SU-DHL-6 (cell line): ENCODE measurements around the gene ACTL7A.

Source experiments
- H2AFZ ChIP-seq: fragments of 200-600 bp; sonication (generic); 2 replicates; pipeline ENCODE4 v1.6.1; 2014; ENCODE audit warnings: low read depth, mild to moderate bottlenecking, moderate library complexity, mixed read lengths, antibody characterized with exemption, low read length; ENCODE audit not compliant: severe bottlenecking
- H3F3A ChIP-seq: fragments of 200-600 bp; shearing (Covaris generic); 2 replicates; pipeline ENCODE4 v1.6.0; 2016; ENCODE audit warnings: antibody characterized with exemption, mild to moderate bottlenecking; ENCODE audit not compliant: insufficient read depth
- H3K27ac ChIP-seq: fragments of 200-600 bp; sonication (generic); 2 replicates; pipeline ENCODE4 v1.5.1; 2016; ENCODE audit warnings: low read depth, mild to moderate bottlenecking, low read length, moderate library complexity, mixed read lengths
- H3K27me3 ChIP-seq: fragments of 200-600 bp; sonication (generic), shearing (Covaris generic); 2 replicates; pipeline ENCODE4 v1.6.0; 2014; ENCODE audit warnings: mild to moderate bottlenecking, low read length
- H3K36me3 ChIP-seq: fragments of 200-600 bp; sonication (generic); 2 replicates; pipeline ENCODE4 v1.6.1; 2014; ENCODE audit warnings: mild to moderate bottlenecking, low read length, mixed read lengths
- H3K4me2 ChIP-seq: fragments of 300-600, 200-600 bp; shearing (Covaris generic), sonication (generic); 2 replicates; pipeline ENCODE4 v1.6.0; 2014; ENCODE audit warnings: low read length, low read depth, mild to moderate bottlenecking; ENCODE audit not compliant: poor library complexity, severe bottlenecking
- H3K4me3 ChIP-seq: fragments of 200-600 bp; sonication (generic); 2 replicates; pipeline ENCODE4 v1.5.1; 2014; ENCODE audit warnings: antibody characterized with exemption, low read length, mild to moderate bottlenecking, mixed read lengths; ENCODE audit not compliant: insufficient read depth, poor library complexity, severe bottlenecking
- H3K79me2 ChIP-seq: fragments of 200-600 bp; sonication (generic); 2 replicates; pipeline ENCODE4 v1.6.1; 2014; ENCODE audit warnings: mild to moderate bottlenecking, low read length, moderate library complexity; ENCODE audit not compliant: insufficient read depth
- H3K9ac ChIP-seq: fragments of 200-600 bp; sonication (generic); 2 replicates; pipeline ENCODE4 v1.7.0; 2014; ENCODE audit warnings: mild to moderate bottlenecking, low read length
- H3K9me2 ChIP-seq: fragments of 200-600 bp; sonication (generic); replicated peaks from 2 replicates; pipeline ENCODE4 v1.6.1; 2014; ENCODE audit warnings: low read length; ENCODE audit not compliant: insufficient read depth
- H3K9me3 ChIP-seq: fragments of 200-600 bp; sonication (generic); 2 replicates; pipeline ENCODE4 v1.6.1; 2014; ENCODE audit warnings: low read length, mixed read lengths; ENCODE audit not compliant: insufficient read depth
- H4K20me1 ChIP-seq: fragments of 200-600 bp; sonication (generic); 2 replicates; pipeline ENCODE4 v1.6.1; 2014; ENCODE audit warnings: low read depth, mild to moderate bottlenecking, antibody characterized with exemption, low read length, moderate library complexity, mixed read lengths
- EZH2phosphoT487 ChIP-seq: fragments of 200-600 bp; sonication (generic), shearing (Covaris generic); conservative IDR thresholded peaks from 2 replicates; pipeline ENCODE4 v1.6.1; 2018; ENCODE audit warnings: mild to moderate bottlenecking, antibody characterized with exemption, low read length, moderate library complexity, mixed read lengths
- TF ChIP-seq, protein P1 (sequence below): fragments of 200-600 bp; sonication (generic); IDR thresholded peaks from one replicate; pipeline ENCODE4 v1.5.1; 2017; ENCODE audit warnings: antibody characterized with exemption, mild to moderate bottlenecking, low read length, moderate library complexity; ENCODE audit not compliant: insufficient read depth, poor library complexity, severe bottlenecking

ACTL7A gene

DNA sequence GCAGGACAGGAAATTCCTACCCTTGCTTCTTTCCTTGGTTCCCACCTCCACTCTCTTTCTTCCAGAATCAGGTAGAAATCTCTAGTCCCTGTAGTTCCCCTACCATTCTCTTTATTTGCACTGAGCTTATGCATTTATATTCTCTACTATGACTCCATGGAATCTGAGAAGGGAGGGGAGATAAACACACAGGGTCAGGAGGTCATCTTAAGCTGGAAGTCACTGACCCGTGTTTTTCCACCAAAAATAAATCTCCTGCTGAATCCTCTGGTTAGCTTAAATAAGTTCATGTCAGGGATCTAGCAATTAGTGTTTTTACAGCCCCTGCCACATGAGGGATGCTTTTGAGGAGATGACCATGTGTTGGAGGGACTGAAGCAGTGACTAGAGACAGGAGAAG is 10.0 kb upstream of the ACTL7A start:
- no peaks in the 10 kb centered on the region for H3K79me2 ChIP-seq
- no peaks in the 10 kb centered on the region for H3F3A ChIP-seq
- no peaks in the 10 kb centered on the region for H3K27me3 ChIP-seq
- no peaks in the 10 kb centered on the region for H3K9me3 ChIP-seq
- H3K9me2 ChIP-seq = no peaks in the 10 kb centered on the region
- no peaks in the 10 kb centered on the region for H3K36me3 ChIP-seq
- no peaks in the 10 kb centered on the region for H4K20me1 ChIP-seq
- no peak overlapping the region for H3K9ac ChIP-seq
- no peak overlapping the region for H3K4me2 ChIP-seq
- no peak for TF ChIP-seq EZH2phosphoT487
- TF ChIP-seq, protein P1, sequence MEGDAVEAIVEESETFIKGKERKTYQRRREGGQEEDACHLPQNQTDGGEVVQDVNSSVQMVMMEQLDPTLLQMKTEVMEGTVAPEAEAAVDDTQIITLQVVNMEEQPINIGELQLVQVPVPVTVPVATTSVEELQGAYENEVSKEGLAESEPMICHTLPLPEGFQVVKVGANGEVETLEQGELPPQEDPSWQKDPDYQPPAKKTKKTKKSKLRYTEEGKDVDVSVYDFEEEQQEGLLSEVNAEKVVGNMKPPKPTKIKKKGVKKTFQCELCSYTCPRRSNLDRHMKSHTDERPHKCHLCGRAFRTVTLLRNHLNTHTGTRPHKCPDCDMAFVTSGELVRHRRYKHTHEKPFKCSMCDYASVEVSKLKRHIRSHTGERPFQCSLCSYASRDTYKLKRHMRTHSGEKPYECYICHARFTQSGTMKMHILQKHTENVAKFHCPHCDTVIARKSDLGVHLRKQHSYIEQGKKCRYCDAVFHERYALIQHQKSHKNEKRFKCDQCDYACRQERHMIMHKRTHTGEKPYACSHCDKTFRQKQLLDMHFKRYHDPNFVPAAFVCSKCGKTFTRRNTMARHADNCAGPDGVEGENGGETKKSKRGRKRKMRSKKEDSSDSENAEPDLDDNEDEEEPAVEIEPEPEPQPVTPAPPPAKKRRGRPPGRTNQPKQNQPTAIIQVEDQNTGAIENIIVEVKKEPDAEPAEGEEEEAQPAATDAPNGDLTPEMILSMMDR = no peak
- H2AFZ ChIP-seq = no peak overlapping the region
- H3K4me3 ChIP-seq = no peak overlapping the region
- no peak overlapping the region for H3K27ac ChIP-seq

DNA sequence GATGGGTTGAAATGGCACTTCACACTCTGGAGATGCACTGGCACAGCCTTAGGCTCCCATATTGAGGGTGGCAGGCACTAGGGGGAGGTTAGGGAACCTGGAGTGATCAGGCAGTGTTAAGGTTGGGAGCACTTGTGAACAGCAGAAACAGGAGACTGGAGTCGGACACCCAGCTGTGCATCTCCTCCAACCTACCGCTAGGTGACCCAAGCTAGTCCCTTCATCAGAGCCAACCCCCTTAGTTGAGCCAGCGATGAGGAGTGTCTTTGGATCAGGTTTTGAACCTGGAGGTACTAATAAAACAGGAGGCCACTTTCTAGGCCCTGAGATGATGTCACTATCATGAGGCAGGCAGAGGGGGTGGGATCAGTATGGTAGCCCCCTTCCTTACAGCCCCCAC is 8.0 kb upstream of the ACTL7A start:
- Histone ChIP-seq H3K9me2 (no peaks in the 10 kb centered on the region), H3K79me2 (no peaks in the 10 kb centered on the region), H2AFZ (no peak overlapping the region)

DNA sequence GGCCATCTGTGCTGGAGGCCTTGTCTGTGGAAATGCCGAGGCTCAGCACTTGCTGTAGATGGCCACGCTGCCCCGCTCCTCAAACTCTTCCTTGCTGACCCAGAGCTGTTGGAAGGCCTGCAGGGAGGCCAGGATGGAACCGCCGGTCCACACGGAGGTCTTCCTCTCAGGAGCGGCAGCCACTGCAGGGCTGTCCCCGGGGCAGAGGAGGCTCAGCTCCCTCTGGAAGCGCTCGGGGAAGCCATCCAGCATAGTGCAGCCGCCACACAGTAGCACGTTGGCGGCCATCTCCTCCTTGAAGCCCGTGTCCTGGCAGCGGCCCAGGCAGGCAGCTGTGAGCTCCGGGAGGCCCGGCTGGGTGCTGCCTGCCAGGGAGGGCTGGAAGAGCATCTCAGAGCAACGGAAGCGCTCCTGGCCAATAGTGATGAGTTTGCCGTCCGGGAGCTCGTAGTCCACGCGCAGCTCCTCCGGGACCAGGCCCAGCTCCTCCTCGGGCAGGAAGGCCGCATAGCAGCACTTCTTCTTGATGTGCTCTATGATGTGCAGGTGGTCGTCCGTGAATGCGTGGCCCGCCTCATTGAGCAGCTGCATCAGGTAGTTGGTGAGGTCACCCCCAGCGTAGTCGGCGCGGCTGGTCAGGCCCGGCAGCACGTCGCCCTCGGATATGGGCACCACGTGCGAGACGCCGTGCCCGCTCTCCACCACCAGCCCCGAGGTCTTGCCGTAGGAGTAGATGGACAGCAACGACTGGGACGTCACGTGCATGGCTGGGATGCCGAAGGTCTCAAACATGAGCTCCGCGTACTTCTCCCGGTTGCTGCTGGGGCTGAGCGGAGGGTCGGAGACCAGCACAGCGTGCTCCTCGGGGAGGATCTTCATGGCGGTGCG is 7.2 kb upstream of the ACTL7A start:
- H3K27ac ChIP-seq = no peak overlapping the region
- no peaks in the 10 kb centered on the region for H3K79me2 ChIP-seq
- H3K27me3 ChIP-seq = no peaks in the 10 kb centered on the region
- TF ChIP-seq, protein P1 = no peak
- TF ChIP-seq EZH2phosphoT487 = no peak
- no peak overlapping the region for H2AFZ ChIP-seq
- H3F3A ChIP-seq = no peaks in the 10 kb centered on the region
- no peaks in the 10 kb centered on the region for H3K9me2 ChIP-seq
- no peaks in the 10 kb centered on the region for H3K9me3 ChIP-seq
- no peak overlapping the region for H3K4me3 ChIP-seq
- no peaks in the 10 kb centered on the region for H4K20me1 ChIP-seq
- no peaks in the 10 kb centered on the region for H3K36me3 ChIP-seq
- no peak overlapping the region for H3K4me2 ChIP-seq
- H3K9ac ChIP-seq = no peak overlapping the region

More for the DNA sequence above, 8.0 kb upstream of the ACTL7A start:
- Histone ChIP-seq H3K27ac (no peak overlapping the region), H3K9ac (no peak overlapping the region), H3K4me3 (no peak overlapping the region), H3K27me3 (no peaks in the 10 kb centered on the region), H3K9me3 (no peaks in the 10 kb centered on the region), H3K4me2 (no peak overlapping the region), H3K36me3 (no peaks in the 10 kb centered on the region), H3F3A (no peaks in the 10 kb centered on the region), H4K20me1 (no peaks in the 10 kb centered on the region)
- TF ChIP-seq, protein P1 = no peak
